ENCODE results near the gene FAR1.

- TF ChIP-seq CTCF (IDR thresholded peaks at IDR 0.05; ENCODE audit: low read depth, low read length, poor library complexity, severe bottlenecking) (no peak), EZH2phosphoT487 (IDR thresholded peaks at IDR 0.05; ENCODE audit: borderline replicate concordance, low read length) (no peak)
Measured at GRCh38 chr11:13713982-13714381, 45.5 kb downstream of the FAR1 start.
